Nasal cavity respiratory epithelium epithelial cell of viscerocranial mucosa (primary cell): ENCODE data around the gene TCTN1. TPM values are rescaled to one million over a fixed set of nuclear protein-coding genes. Genes with fewer than 3 reads are reported as not detected.

Experiments used
- total RNA-seq: library from RNA; depleted of rRNA; stranded (reverse); fragments of >200 nt; gene quantifications from 2 replicates; pipeline ENCODE4 v1.2.3, GENCODE V29; 2014

TCTN1 gene
- 4.8 and 20.9 TPM in 2 replicates for total RNA-seq

GRCh38 chr12:110613771-110614684 is at the start of gene TCTN1:
Gene TCTN1, plus strand, starts transcription at chr12:110614129. Its CDS starts 54 bp downstream, at chr12:110614183.

GRCh38 chr12:110583137-110584059 is 30.5 kb upstream of the TCTN1 start, which contains the start of gene PPTC7:
Gene PPTC7, minus strand, starts transcription at chr12:110583318. Its CDS starts 287 bp downstream, at chr12:110583031.

GRCh38 chr12:110688446-110689280 is 74.7 kb downstream of the TCTN1 start, which contains the start of gene HVCN1:
Gene HVCN1, minus strand, starts transcription at chr12:110689115. Its CDS starts 5,870 bp downstream, at chr12:110683245.

Other genes starting within 250 kb of the TCTN1 start
- gene ANAPC7, start 210.4 kb upstream of the TCTN1 start, total RNA-seq, result 35.5 and 67.6 TPM in 2 replicates
- gene ARPC3, start 163.8 kb upstream of the TCTN1 start, total RNA-seq, result 174 and 246 TPM in 2 replicates
- 16.6 and 32.5 TPM in 2 replicates for gene GPN3, start 145.9 kb upstream of the TCTN1 start, total RNA-seq
- gene FAM216A, start 145.3 kb upstream of the TCTN1 start, total RNA-seq, result 2.6 and 4.8 TPM in 2 replicates
- gene VPS29, start 112.0 kb upstream of the TCTN1 start, total RNA-seq, result 39.0 and 48.8 TPM in 2 replicates
- gene RAD9B, start 111.8 kb upstream of the TCTN1 start, total RNA-seq, result 0.34 and 0.57 TPM in 2 replicates
- gene PPTC7, start 30.8 kb upstream of the TCTN1 start, total RNA-seq, result 14.0 and 29.0 TPM in 2 replicates
- gene HVCN1, start 75.0 kb downstream of the TCTN1 start, total RNA-seq, result 0.34 and 2.4 TPM in 2 replicates
- 75.9 and 80.0 TPM in 2 replicates for gene PPP1CC, start 128.8 kb downstream of the TCTN1 start, total RNA-seq
- gene CCDC63, start 232.9 kb downstream of the TCTN1 start, total RNA-seq, result not detected in 2 replicates